GM19455 (cell line): ENCODE results near the gene SLC2A13.
A peak's percentile ranks its signal among the peaks of the same experiment; 100 is the strongest.
"Not testable (repeated sequence)": the region's sequence is repeated elsewhere in the genome, so short reads cannot be mapped to it uniquely, and the experiment has no call there.

Source experiments
- ATAC-seq: cut with Tn5 transposase; IDR thresholded peaks from one replicate; pipeline ENCODE4 v1.9.1; 2021; ENCODE audit not compliant: unreplicated experiment

SLC2A13 gene

GRCh38 chr12:40106202-40106533, 287 bp upstream of the SLC2A13 start:
- no peak for ATAC-seq

- peak; percentile 49 for ATAC-seq
Observed at GRCh38 chr12:40105265-40105514, 691 bp downstream of the SLC2A13 start.

GRCh38 chr12:40104461-40105264, 1.2 kb downstream of the SLC2A13 start:
- no peak for ATAC-seq

- no peak for ATAC-seq
Observed at GRCh38 chr12:40103043-40103442, 2.8 kb downstream of the SLC2A13 start.

- no peak for ATAC-seq
Observed at GRCh38 chr12:40101747-40102146, 4.1 kb downstream of the SLC2A13 start.

- ATAC-seq: no peak
Observed at GRCh38 chr12:40099423-40099853, 6.4 kb downstream of the SLC2A13 start.

- ATAC-seq: no peak
Observed at GRCh38 chr12:40098406-40099145, 7.3 kb downstream of the SLC2A13 start.

GRCh38 chr12:40093512-40093911, 12.4 kb downstream of the SLC2A13 start:
- no peak for ATAC-seq

GRCh38 chr12:40086471-40086870, 19.4 kb downstream of the SLC2A13 start:
- no peak for ATAC-seq

GRCh38 chr12:40078266-40078665, 27.6 kb downstream of the SLC2A13 start:
- no peak for ATAC-seq

GRCh38 chr12:40075458-40075857, 30.4 kb downstream of the SLC2A13 start:
- ATAC-seq: no peak

GRCh38 chr12:40068416-40068815, 37.5 kb downstream of the SLC2A13 start:
- no peak for ATAC-seq

GRCh38 chr12:40065636-40066035, 40.2 kb downstream of the SLC2A13 start:
- ATAC-seq: no peak

GRCh38 chr12:40063414-40063813, 42.5 kb downstream of the SLC2A13 start:
- no peak for ATAC-seq

- ATAC-seq: no peak
Observed at GRCh38 chr12:40058721-40059190, 47.1 kb downstream of the SLC2A13 start.

- ATAC-seq: no peak
Observed at GRCh38 chr12:40056373-40056772, 49.5 kb downstream of the SLC2A13 start.

- no peak for ATAC-seq
Observed at GRCh38 chr12:40055776-40056175, 50.1 kb downstream of the SLC2A13 start.

- no peak for ATAC-seq
Observed at GRCh38 chr12:40055228-40055579, 50.7 kb downstream of the SLC2A13 start.

- no peak for ATAC-seq
Observed at GRCh38 chr12:40054555-40055227, 51.2 kb downstream of the SLC2A13 start.

- no peak for ATAC-seq
Observed at GRCh38 chr12:40049268-40049667, 56.6 kb downstream of the SLC2A13 start.

- not testable (repeated sequence) for ATAC-seq
Observed at GRCh38 chr12:40047002-40047401, 58.9 kb downstream of the SLC2A13 start.

GRCh38 chr12:40045656-40046055, 60.2 kb downstream of the SLC2A13 start:
- ATAC-seq: no peak
